ENCODE results near the gene INA.

INA gene

GRCh38 chr10:103273041-103273441 lies 3.9 kb upstream of the INA start:
- no peak overlapping the region for H3K4me3 ChIP-seq (ENCODE audit: control insufficient read depth, low read depth, low read length)
- DNase-seq (ENCODE audit: low read depth), result peak; percentile 99
- TF ChIP-seq CTCF (IDR thresholded peaks at IDR 0.05; ENCODE audit: control insufficient read depth, insufficient read depth, low read depth, low read length, missing control alignments), result no peak

GRCh38 chr10:103276251-103276895 lies 565 bp upstream of the INA start:
- H3K4me3 ChIP-seq (ENCODE audit: control insufficient read depth, low read depth, low read length), result no peak overlapping the region
- TF ChIP-seq CTCF (IDR thresholded peaks at IDR 0.05; ENCODE audit: control insufficient read depth, insufficient read depth, low read depth, low read length, missing control alignments), result no peak

GRCh38 chr10:103277713-103278536 lies 987 bp downstream of the INA start:
- no peak overlapping the region for H3K4me3 ChIP-seq (ENCODE audit: control insufficient read depth, low read depth, low read length)
- no peak for TF ChIP-seq CTCF (IDR thresholded peaks at IDR 0.05; ENCODE audit: control insufficient read depth, insufficient read depth, low read depth, low read length, missing control alignments)
- no peak for DNase-seq (ENCODE audit: low read depth)

More at GRCh38 chr10:103276251-103276895, 565 bp upstream of the INA start:
- DNase-seq (ENCODE audit: low read depth), result no peak

- no peak for DNase-seq (ENCODE audit: low read depth)
- no peak for TF ChIP-seq CTCF (IDR thresholded peaks at IDR 0.05; ENCODE audit: control insufficient read depth, insufficient read depth, low read depth, low read length, missing control alignments)
- H3K4me3 ChIP-seq (ENCODE audit: control insufficient read depth, low read depth, low read length), result no peak overlapping the region
Observed at GRCh38 chr10:103278537-103278823, 1.5 kb downstream of the INA start.

GRCh38 chr10:103278862-103279298 lies 1.9 kb downstream of the INA start:
- no peak overlapping the region for H3K4me3 ChIP-seq (ENCODE audit: control insufficient read depth, low read depth, low read length)
- no peak for TF ChIP-seq CTCF (IDR thresholded peaks at IDR 0.05; ENCODE audit: control insufficient read depth, insufficient read depth, low read depth, low read length, missing control alignments)
- no peak for DNase-seq (ENCODE audit: low read depth)

GRCh38 chr10:103280031-103280430 lies 3.1 kb downstream of the INA start:
- no peak for DNase-seq (ENCODE audit: low read depth)
- no peak for TF ChIP-seq CTCF (IDR thresholded peaks at IDR 0.05; ENCODE audit: control insufficient read depth, insufficient read depth, low read depth, low read length, missing control alignments)
- H3K4me3 ChIP-seq (ENCODE audit: control insufficient read depth, low read depth, low read length), result no peak overlapping the region

All from AG09309 (cell line).